ENCODE data around the gene SETBP1. TPM values are rescaled to one million over a fixed set of nuclear protein-coding genes. Genes with fewer than 3 reads are reported as not detected.

SETBP1 gene
- total RNA-seq, 1 donor from 2014 or later: 25.8 TPM

GRCh38 chr18:44742718-44743311 is 62.1 kb downstream of the SETBP1 start:
- Histone ChIP-seq H3K9me3 (no peaks in the 10 kb centered on the region), H3K36me3 (no peaks in the 10 kb centered on the region), H3K27me3 (ENCODE audit: low read depth) (no peaks in the 10 kb centered on the region), H3K4me3 (no peak overlapping the region), H3K4me1 (peaks cover 5% of the 10 kb centered on the region), H3K27ac (peak overlapping the region; percentile 32)
- DNase-seq: no peak
- no peak for TF ChIP-seq CTCF (IDR thresholded peaks at IDR 0.05)
- intact Hi-C loops (cut with DNase I): no loop called here
- ATAC-seq: peak; percentile 31 to 56

- ATAC-seq: no peak
- TF ChIP-seq CTCF (IDR thresholded peaks at IDR 0.05): no peak
Measured at GRCh38 chr18:44743631-44744030, 62.9 kb downstream of the SETBP1 start.

GRCh38 chr18:44744161-44745121 is 63.8 kb downstream of the SETBP1 start:
- H3K27me3 ChIP-seq (ENCODE audit: low read depth): no peaks in the 10 kb centered on the region
- no peaks in the 10 kb centered on the region for H3K9me3 ChIP-seq
- TF ChIP-seq CTCF (IDR thresholded peaks at IDR 0.05): no peak
- H3K4me1 ChIP-seq: peaks cover 7% of the 10 kb centered on the region
- ATAC-seq (no peak), DNase-seq (no peak)
- intact Hi-C loops (cut with DNase I): no loop called here
- H3K36me3 ChIP-seq: no peaks in the 10 kb centered on the region
- H3K4me3 ChIP-seq: no peak overlapping the region
- H3K27ac ChIP-seq: no peak overlapping the region

More at GRCh38 chr18:44743631-44744030, 62.9 kb downstream of the SETBP1 start:
- DNase-seq: no peak
- peaks cover 7% of the 10 kb centered on the region for H3K4me1 ChIP-seq
- H3K4me3 ChIP-seq: no peak overlapping the region
- no peaks in the 10 kb centered on the region for H3K27me3 ChIP-seq (ENCODE audit: low read depth)
- no peak overlapping the region for H3K27ac ChIP-seq
- intact Hi-C loops (cut with DNase I): no loop called here
- H3K9me3 ChIP-seq: no peaks in the 10 kb centered on the region
- no peaks in the 10 kb centered on the region for H3K36me3 ChIP-seq

- no peak overlapping the region for H3K4me3 ChIP-seq
- no peak overlapping the region for H3K27ac ChIP-seq
- TF ChIP-seq CTCF (IDR thresholded peaks at IDR 0.05): no peak
- H3K27me3 ChIP-seq (ENCODE audit: low read depth): no peaks in the 10 kb centered on the region
- H3K36me3 ChIP-seq: no peaks in the 10 kb centered on the region
- peaks cover 7% of the 10 kb centered on the region for H3K4me1 ChIP-seq
- ATAC-seq (no peak), DNase-seq (no peak)
- intact Hi-C loops (cut with DNase I): no loop called here
- H3K9me3 ChIP-seq: no peaks in the 10 kb centered on the region
Measured at GRCh38 chr18:44747157-44747556, 66.5 kb downstream of the SETBP1 start.

GRCh38 chr18:44748582-44748981 is 67.9 kb downstream of the SETBP1 start:
- Histone ChIP-seq H3K9me3 (no peaks in the 10 kb centered on the region), H3K27ac (no peak overlapping the region), H3K36me3 (no peaks in the 10 kb centered on the region), H3K4me1 (peaks cover 7% of the 10 kb centered on the region), H3K27me3 (ENCODE audit: low read depth) (no peaks in the 10 kb centered on the region), H3K4me3 (no peak overlapping the region)
- ATAC-seq: no peak
- intact Hi-C loops (cut with DNase I): no loop called here
- DNase-seq: no peak
- TF ChIP-seq CTCF (IDR thresholded peaks at IDR 0.05): no peak

All from lower lobe of right lung (tissue), 2 donors.